Caco-2 (cell line): ENCODE measurements around the gene GPC5. TPM values are rescaled to one million over a fixed set of nuclear protein-coding genes. Genes with fewer than 3 reads are reported as not detected.

Source experiments
- BruUV-seq: library from RNA; stranded (reverse); fragments of 400-500 nt; replicated peaks from 2 replicates; lab custom pipeline; 2021; lab: Mats Ljungman, UMichigan
- CTCF ChIA-PET: fragments of 300-600 bp; sonication (Branson Sonifier 250); formaldehyde crosslinking; loops from one replicate; lab custom pipeline; 2022; ENCODE audit warnings: antibody characterized with exemption; lab: Charles Lee
- POLR2A ChIA-PET: fragments of 300-600 bp; sonication (Branson Sonifier 250); formaldehyde crosslinking; loops from one replicate; lab custom pipeline; 2022; ENCODE audit warnings: antibody characterized with exemption; lab: Charles Lee
- DNase-seq, 2 experiments: peaks; one replicate each; pipeline versions ENCODE4 v3.0.0 to v3.0.0-alpha.2; 2020 to 2022
- H3K27me3 ChIP-seq: replicated peaks from 2 replicates; pipeline ENCODE4 v1.6.0; 2011; ENCODE audit warnings: low read length; ENCODE audit not compliant: control insufficient read depth, insufficient read depth
- H3K36me3 ChIP-seq: 2 replicates; pipeline ENCODE4 v1.5.1; 2011; ENCODE audit warnings: low read length; ENCODE audit not compliant: control insufficient read depth, insufficient read depth
- H3K4me1 ChIP-seq: fragments of 250-450 bp; sonication (Bioruptor Pico); 2 replicates; pipeline ENCODE4 v1.5.1; 2020; ENCODE audit warnings: mild to moderate bottlenecking
- H3K4me3 ChIP-seq: 2 replicates; pipeline ENCODE4 v1.5.1; 2011; ENCODE audit warnings: low read depth, mild to moderate bottlenecking, control low read depth, low read length
- H3K9me3 ChIP-seq: fragments of 250-450 bp; sonication (Bioruptor Pico); 2 replicates; pipeline ENCODE4 v1.5.1; 2020; ENCODE audit warnings: mild to moderate bottlenecking, moderate library complexity
- H3K27ac Mint-ChIP-seq: one replicate; pipeline ENCODE4 v1.8.0; 2022; ENCODE audit warnings: mixed read lengths; ENCODE audit not compliant: unreplicated experiment
- H3K27me3 Mint-ChIP-seq: one replicate; pipeline ENCODE4 v1.8.0; 2022; ENCODE audit warnings: mixed read lengths; ENCODE audit not compliant: insufficient read depth, unreplicated experiment
- H3K36me3 Mint-ChIP-seq: one replicate; pipeline ENCODE4 v1.8.0; 2022; ENCODE audit warnings: mild to moderate bottlenecking, mixed read lengths; ENCODE audit not compliant: insufficient read depth, unreplicated experiment
- H3K4me1 Mint-ChIP-seq: one replicate; pipeline ENCODE4 v1.8.0; 2022; ENCODE audit warnings: low read depth, mixed read lengths; ENCODE audit not compliant: unreplicated experiment
- H3K4me3 Mint-ChIP-seq: one replicate; pipeline ENCODE4 v1.8.0; 2022; ENCODE audit warnings: mild to moderate bottlenecking, moderate library complexity, mixed read lengths; ENCODE audit not compliant: unreplicated experiment
- H3K9me3 Mint-ChIP-seq: one replicate; pipeline ENCODE4 v1.8.0; 2022; ENCODE audit warnings: mixed read lengths; ENCODE audit not compliant: unreplicated experiment
- intact Hi-C: fragments of 100-400 bp; cut with micrococcal nuclease; formaldehyde crosslinking; loops from one replicate; pipeline ENCODE4 v1.10.0; 2022; ENCODE audit not compliant: unreplicated experiment
- total RNA-seq: library from RNA; stranded (reverse); gene quantifications from 2 replicates; pipeline ENCODE4 v1.2.3, GENCODE V29; 2022
- TF ChIP-seq, protein P1 (sequence below), 2 experiments: fragments of 200-600 bp in 1 of 2; IDR thresholded peaks; 1 replicate in 1 of 2; 2 replicates in 1 of 2; pipeline versions ENCODE4 v1.5.1 to v1.8.0; 2011 to 2022; ENCODE audit warnings: antibody characterized with exemption in 1 of 2, control low read depth in 1 of 2, inconsistent platforms in 1 of 2, low read depth in 1 of 2, low read length in 1 of 2, mild to moderate bottlenecking in 1 of 2, moderate library complexity in 1 of 2; ENCODE audit not compliant: insufficient read depth in 1 of 2, severe bottlenecking in 1 of 2, unreplicated experiment in 1 of 2

GPC5 gene
- total RNA-seq, 1 experiment from 2014 or later, result 4.1 TPM

DNA sequence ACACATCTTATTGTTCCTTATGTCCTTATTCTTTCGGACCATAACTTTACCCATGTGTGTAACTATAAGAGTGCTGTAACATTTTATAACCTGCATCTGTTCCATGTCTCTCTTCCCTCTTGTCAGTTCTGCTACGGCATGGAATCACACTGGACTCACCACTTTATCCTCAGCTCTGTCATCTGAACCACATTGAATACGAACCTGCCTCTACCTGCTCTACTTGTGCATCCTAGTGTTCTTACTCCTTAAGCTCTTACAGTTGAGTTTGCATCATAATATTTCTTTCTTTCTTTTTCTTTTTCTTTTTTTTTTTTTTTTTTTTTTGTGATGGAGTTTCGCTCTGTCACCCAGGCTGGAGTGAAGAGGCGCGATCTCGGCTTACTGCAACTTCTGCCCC, 180.9 kb downstream of the GPC5 start:
- CTCF ChIA-PET, result interaction anchor here (0.6 kb wide), 1 partner anchor 35 kb away, joined by 3 read pairs; no protein-coding TSS in a partner anchor
- no TSS peak for BruUV-seq
- no peaks in the 10 kb centered on the region for H3K27me3 Mint-ChIP-seq

GRCh38 chr13:91580749-91581148, 182.3 kb downstream of the GPC5 start:
- Mint-ChIP-seq H3K4me3 (no peak overlapping the region), H3K27ac (no peak overlapping the region), H3K9me3 (peaks cover 11% of the 10 kb centered on the region), H3K36me3 (no peaks in the 10 kb centered on the region), H3K27me3 (no peaks in the 10 kb centered on the region), H3K4me1 (no peaks in the 10 kb centered on the region)
- Histone ChIP-seq H3K4me3 (no peak overlapping the region), H3K9me3 (no peaks in the 10 kb centered on the region; the same call in 1 of the 2 replicates), H3K4me1 (no peaks in the 10 kb centered on the region; the same call in 1 of the 2 replicates), H3K27me3 (no peaks in the 10 kb centered on the region), H3K36me3 (no peaks in the 10 kb centered on the region)
- intact Hi-C loops, result no loop called here
- DNase-seq, result no peak
- BruUV-seq, result no TSS peak
- TF ChIP-seq, protein P1, sequence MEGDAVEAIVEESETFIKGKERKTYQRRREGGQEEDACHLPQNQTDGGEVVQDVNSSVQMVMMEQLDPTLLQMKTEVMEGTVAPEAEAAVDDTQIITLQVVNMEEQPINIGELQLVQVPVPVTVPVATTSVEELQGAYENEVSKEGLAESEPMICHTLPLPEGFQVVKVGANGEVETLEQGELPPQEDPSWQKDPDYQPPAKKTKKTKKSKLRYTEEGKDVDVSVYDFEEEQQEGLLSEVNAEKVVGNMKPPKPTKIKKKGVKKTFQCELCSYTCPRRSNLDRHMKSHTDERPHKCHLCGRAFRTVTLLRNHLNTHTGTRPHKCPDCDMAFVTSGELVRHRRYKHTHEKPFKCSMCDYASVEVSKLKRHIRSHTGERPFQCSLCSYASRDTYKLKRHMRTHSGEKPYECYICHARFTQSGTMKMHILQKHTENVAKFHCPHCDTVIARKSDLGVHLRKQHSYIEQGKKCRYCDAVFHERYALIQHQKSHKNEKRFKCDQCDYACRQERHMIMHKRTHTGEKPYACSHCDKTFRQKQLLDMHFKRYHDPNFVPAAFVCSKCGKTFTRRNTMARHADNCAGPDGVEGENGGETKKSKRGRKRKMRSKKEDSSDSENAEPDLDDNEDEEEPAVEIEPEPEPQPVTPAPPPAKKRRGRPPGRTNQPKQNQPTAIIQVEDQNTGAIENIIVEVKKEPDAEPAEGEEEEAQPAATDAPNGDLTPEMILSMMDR (IDR thresholded peaks at IDR 0.05; ENCODE audit: insufficient read depth in 1 of 2, low read depth in 1 of 2, low read length in 1 of 2, severe bottlenecking in 1 of 2, unreplicated experiment in 1 of 2), result no peak
- CTCF ChIA-PET, result no interaction called here
- POLR2A ChIA-PET, result no interaction called here

More for the DNA sequence above, 180.9 kb downstream of the GPC5 start:
- Histone ChIP-seq H3K36me3 (no peaks in the 10 kb centered on the region), H3K27me3 (no peaks in the 10 kb centered on the region), H3K4me3 (no peak overlapping the region), H3K4me1 (peaks cover under 1% of the 10 kb centered on the region; the same call in 1 of the 2 replicates), H3K9me3 (no peaks in the 10 kb centered on the region; the same call in 1 of the 2 replicates)
- peaks cover 11% of the 10 kb centered on the region for H3K9me3 Mint-ChIP-seq
- H3K4me3 Mint-ChIP-seq, result no peak overlapping the region
- DNase-seq, result no peak
- H3K36me3 Mint-ChIP-seq, result no peaks in the 10 kb centered on the region
- no peaks in the 10 kb centered on the region for H3K4me1 Mint-ChIP-seq
- intact Hi-C loops, result no loop called here
- POLR2A ChIA-PET, result no interaction called here
- TF ChIP-seq, protein P1 (IDR thresholded peaks at IDR 0.05; ENCODE audit: insufficient read depth in 1 of 2, low read depth in 1 of 2, low read length in 1 of 2, severe bottlenecking in 1 of 2, unreplicated experiment in 1 of 2), result no peak
- H3K27ac Mint-ChIP-seq, result no peak overlapping the region

DNA sequence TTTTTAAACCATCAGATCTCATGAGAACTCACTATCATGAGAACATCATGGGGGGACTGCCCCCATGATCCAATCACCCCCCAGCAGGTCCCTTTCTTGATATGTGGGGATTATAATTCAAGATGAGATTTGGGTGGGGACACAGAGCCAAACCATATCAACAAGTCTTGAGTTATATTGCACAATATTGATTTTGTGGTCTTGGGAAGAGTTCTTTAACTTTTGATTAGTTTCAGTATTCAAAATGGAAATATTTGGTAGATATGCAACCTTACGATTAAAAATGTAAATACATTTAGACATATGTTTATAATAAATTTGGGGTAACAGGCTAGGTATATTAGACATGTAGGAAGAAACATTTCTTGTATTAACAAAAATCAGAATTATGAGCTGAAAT, 188.2 kb downstream of the GPC5 start:
- intact Hi-C loops, result no loop called here
- TF ChIP-seq, protein P1 (IDR thresholded peaks at IDR 0.05; ENCODE audit: insufficient read depth in 1 of 2, low read depth in 1 of 2, low read length in 1 of 2, severe bottlenecking in 1 of 2, unreplicated experiment in 1 of 2), result no peak
- Mint-ChIP-seq H3K4me3 (no peak overlapping the region), H3K9me3 (peaks cover 9% of the 10 kb centered on the region), H3K27me3 (no peaks in the 10 kb centered on the region), H3K36me3 (no peaks in the 10 kb centered on the region), H3K27ac (no peak overlapping the region), H3K4me1 (peaks cover 6% of the 10 kb centered on the region)
- H3K4me3 ChIP-seq, result no peak overlapping the region
- no peak for DNase-seq
- no TSS peak for BruUV-seq
- ChIA-PET POLR2A (no interaction called here), CTCF (no interaction called here)
- H3K9me3 ChIP-seq, result 0 out of 2 replicates have a peak, but pooled peaks cover 4% of the 10 kb centered on the region
- H3K27me3 ChIP-seq, result no peaks in the 10 kb centered on the region
- H3K4me1 ChIP-seq, result no peaks in the 10 kb centered on the region; the same call in 1 of the 2 replicates
- H3K36me3 ChIP-seq, result no peaks in the 10 kb centered on the region
